Epidermal melanocyte (primary cell): Measurements from ENCODE around the gene EIF4E.
"Not testable (repeated sequence)": the region's sequence is repeated elsewhere in the genome, so short reads cannot be mapped to it uniquely, and the experiment has no call there.

Experiments
- DNase-seq: peaks from one replicate; pipeline ENCODE4 v3.0.0; 2011; ENCODE audit warnings: low spot score; ENCODE audit not compliant: insufficient read length

EIF4E gene

DNA sequence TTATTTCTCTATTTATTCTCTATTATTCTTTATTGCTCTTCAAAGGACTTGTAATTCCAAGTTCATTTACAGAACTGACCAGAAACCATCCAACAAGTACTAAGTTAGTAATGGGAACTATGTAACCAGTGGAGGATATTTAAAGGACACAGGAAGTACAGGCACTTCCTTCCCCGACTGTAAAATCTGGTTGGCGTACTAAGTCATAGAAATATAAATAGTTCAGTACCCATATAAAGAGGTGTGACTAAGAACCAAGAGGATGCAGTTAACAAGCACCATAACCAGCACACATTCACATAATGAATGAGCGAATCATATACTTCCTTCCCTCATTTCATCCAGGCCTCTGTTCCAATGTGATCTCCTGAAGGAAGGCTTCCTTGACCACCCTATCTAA lies 3.6 kb upstream of the EIF4E start:
- no peak for DNase-seq

DNA sequence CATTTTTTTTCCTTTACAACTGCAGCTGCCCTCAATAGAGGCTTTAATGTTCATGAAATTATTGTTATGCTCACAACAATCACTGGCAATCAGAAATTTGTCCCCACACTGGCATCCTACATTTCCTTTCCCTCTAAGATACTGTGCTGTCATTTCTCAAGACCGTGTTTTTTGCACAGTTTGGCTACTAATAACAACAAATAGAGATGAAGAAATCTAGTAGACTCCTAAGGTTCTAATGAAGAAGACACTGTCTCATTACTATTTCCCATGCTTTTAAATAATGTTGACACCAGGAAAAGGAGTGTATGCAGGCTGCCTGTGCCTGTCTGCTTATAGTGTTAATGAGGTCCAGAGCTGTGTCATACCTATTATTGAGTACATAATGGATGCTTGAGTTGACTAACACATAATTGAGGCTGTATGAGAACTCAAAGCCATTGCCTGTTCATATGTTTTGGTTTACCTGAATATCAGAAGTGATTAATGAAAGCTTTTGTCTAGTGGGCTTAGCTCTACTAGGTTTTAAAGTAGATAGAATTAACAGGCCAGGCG lies 1.5 kb upstream of the EIF4E start:
- no peak for DNase-seq

- DNase-seq, result no peak
Observed at GRCh38 chr4:98929341-98930267, 671 bp upstream of the EIF4E start.

DNA sequence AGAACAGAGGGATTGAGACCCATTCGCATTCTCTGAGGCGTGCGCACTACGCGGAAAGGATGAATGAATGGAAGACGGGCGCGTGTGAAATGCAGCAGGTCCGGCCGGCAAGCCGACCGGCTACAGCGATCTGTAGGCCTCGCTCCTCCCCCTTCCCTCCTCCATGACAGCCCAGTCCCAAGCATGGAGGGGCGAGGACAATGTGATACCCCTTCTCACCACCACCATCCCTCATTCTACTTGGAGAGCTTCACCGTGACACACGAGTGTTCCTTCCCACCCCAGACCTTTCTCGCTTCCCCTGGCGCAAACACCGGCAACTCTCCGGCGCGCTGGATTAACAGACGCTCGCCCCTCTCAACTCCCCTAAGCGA lies 815 bp downstream of the EIF4E start:
- DNase-seq, result peak; percentile 42

GRCh38 chr4:98926257-98926656 lies 2.7 kb downstream of the EIF4E start:
- not testable (repeated sequence) for DNase-seq

DNA sequence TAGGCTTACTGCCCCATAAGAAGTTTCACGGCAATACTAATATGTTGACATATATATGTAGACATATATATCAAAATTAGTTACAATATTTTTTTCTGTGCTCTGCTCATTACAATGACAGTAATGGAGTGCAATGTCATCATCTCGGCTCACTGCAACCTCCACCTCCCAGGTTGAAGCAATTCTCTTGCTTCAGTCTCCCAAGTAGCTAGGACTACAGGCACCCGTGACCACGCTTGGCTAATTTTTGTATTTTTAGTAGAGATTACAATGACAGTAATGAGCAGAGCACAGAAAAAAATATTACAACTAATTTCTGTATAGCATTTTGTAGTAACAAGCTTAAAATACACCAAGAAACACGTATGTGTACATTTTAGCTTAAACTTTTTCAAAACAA lies 7.6 kb downstream of the EIF4E start:
- DNase-seq, result no peak

DNA sequence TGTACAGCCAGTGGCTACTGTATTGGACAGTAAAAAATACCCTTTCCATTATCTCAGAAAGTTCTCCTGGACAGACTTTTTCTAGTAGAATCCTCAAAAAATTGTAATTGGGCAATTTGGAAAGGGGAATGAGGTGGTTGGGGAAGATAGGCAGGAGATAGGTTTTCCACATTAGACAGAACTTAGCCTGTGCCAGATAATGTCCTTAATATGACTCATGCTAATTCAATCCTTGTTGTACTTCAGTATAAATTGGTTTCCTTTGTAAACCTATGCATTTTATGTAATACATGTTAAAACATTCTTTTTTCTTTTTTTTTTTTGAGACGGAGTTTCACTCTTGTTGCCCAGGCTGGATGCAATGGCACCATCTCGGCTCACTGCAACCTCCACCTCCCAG lies 8.9 kb downstream of the EIF4E start:
- no peak for DNase-seq

DNA sequence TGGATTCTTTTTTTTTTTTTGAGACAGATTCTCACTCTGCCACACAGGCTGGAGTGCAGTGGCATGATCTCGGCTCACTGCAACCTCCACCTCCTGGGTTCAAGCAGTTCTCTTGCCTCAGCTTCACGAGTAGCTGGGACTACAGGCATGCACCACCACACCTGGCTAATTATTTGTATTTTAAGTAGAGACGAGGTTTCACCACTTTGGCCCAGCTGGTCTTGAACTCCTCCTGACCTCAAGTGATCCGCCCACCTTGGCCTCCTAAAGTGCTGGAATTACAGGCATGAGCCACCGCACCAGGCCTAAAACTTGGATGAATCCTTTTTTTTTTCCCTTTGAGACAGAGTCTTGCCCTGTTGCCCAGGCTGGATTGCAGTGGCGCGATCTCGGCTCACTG lies 18.2 kb downstream of the EIF4E start:
- not testable (repeated sequence) for DNase-seq

- DNase-seq, result no peak
Observed at GRCh38 chr4:98909646-98910401, 19.1 kb downstream of the EIF4E start.

DNA sequence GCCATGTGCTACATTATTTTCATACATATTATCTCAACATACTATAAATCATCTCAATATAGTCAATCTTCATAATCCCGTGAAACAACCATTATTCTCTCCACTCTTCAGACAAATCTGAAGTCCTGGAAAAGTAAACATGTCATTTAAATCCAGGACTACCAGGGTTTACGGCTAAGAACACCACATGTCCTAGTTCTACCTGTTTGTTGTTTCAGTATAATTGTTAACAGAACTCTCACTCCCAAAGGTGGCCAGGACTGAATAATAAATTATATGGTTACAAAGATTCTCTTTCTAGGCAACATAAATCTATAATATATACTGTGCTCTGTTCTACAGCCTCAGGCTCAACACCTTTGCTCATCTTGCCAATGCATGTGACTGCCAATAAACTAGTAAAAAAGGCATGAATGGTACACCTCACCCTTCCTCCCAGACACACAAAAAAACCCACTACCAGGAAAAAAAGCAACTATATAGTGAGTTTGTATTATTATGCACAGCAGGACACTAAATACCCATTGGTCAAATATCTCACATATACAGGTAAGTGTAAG lies 20.1 kb downstream of the EIF4E start:
- DNase-seq, result no peak

- no peak for DNase-seq
Observed at GRCh38 chr4:98908182-98908581, 20.8 kb downstream of the EIF4E start.

DNA sequence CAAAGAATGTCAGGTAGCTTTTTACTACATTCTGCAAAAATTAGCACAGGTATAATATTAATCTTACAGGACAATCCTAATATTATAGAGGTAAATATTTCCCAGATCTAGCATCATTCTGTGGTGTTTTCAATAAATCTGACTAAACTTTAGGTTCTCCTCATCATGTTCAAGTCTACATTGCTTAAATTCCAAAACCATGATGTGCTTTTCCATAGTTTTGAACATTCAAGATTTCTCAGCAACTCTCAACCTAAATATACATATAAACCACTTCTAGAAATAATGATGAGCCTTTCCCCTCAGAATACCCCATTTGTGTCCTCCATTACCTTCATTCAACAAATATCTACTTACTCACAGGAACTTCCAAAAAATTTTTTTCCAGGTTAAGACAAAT lies 23.1 kb downstream of the EIF4E start:
- no peak for DNase-seq

- no peak for DNase-seq
Observed at GRCh38 chr4:98905297-98905696, 23.6 kb downstream of the EIF4E start.

DNA sequence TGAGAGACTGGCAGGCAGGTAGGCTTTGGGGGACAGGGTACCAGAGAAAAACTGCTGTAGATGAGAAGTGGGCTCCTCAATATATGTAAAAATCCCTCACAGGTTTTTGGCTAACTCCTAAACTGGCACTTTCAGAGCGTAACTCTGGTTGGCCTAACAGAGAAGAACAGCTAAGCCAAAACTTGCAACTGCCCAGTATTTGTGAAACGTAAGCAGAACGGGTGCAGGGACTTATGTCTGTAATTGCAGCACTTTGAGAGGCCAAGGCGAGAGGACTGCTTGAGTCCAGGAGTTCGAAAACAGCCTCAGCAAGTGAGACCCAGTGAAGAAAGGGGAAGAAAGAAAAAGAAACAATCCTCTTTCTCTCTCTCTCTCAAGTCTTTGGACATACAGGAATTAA lies 25.0 kb downstream of the EIF4E start:
- no peak for DNase-seq

DNA sequence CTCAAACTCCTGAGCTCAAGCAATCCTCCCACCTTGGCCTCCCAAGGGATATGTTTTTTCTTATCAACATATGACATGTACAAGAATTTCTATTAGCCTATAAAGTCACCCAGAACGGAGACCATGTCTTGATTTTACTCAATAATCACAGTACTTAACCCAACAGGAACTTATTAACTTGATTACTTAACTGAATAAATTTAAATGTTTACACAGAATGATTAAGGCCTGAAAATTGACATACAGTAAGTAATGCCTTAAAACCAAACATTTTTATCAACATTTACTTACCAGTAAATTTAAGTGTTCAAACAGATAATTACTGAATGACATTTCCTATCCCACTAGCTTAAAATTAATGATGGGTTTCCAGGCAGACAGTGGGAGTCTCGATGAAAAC lies 25.4 kb downstream of the EIF4E start:
- no peak for DNase-seq

GRCh38 chr4:98899277-98899676 lies 29.7 kb downstream of the EIF4E start:
- no peak for DNase-seq

- DNase-seq, result no peak
Observed at GRCh38 chr4:98891478-98892337, 37.2 kb downstream of the EIF4E start.

GRCh38 chr4:98890702-98891455 lies 38.1 kb downstream of the EIF4E start:
- no peak for DNase-seq

GRCh38 chr4:98887145-98887544 lies 41.8 kb downstream of the EIF4E start:
- DNase-seq, result no peak

GRCh38 chr4:98886382-98886781 lies 42.6 kb downstream of the EIF4E start:
- not testable (repeated sequence) for DNase-seq
